Activated T-cell treated with anti-CD3 and anti-CD28 coated beads for 24 hours (primary cell): ENCODE measurements around the gene CDK5RAP1.

Source experiments
- DNase-seq: peaks from one replicate; pipeline ENCODE4 v3.0.0-alpha.2; 2020; ENCODE audit warnings: low read depth

CDK5RAP1 gene

DNA sequence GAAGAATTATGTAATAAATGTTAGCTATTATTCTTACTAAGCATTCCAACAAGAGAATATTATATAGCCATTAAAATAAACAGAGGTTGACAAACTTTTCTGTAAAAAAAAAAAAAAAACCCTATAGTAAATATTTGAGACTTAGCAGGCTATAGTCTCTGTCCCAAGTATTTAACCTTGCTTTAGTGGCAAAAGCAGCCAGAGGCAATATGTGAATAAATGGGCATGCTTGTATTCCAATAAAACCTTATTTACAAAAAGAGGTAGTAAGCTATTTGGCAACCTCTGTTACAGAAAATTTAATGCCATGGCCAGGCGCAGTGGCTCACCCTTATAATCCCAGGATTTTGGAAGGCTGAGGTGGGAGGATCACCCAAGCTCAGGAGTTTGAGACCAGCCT lies 14.6 kb downstream of the CDK5RAP1 start:
- DNase-seq = no peak

DNA sequence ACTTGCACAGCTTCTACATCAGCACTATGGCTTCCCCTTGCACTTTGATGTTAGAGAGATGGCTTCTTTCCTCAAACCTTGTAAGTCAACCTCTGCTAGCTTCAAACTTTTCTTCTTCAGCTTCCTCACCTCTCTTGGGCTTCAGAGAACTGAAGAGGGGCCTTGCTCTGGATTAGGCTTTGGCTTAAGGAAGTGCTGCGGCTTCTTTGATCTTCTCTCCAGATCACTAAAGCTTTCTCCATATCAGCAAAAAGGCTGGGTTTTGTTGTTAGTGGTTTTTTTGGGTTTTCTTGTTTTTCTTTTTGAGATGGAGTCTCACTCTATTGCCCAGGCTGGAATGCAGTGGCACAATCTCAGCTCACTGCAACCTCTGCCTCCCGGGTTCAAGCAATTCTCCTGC lies 24.0 kb downstream of the CDK5RAP1 start:
- no peak for DNase-seq

DNA sequence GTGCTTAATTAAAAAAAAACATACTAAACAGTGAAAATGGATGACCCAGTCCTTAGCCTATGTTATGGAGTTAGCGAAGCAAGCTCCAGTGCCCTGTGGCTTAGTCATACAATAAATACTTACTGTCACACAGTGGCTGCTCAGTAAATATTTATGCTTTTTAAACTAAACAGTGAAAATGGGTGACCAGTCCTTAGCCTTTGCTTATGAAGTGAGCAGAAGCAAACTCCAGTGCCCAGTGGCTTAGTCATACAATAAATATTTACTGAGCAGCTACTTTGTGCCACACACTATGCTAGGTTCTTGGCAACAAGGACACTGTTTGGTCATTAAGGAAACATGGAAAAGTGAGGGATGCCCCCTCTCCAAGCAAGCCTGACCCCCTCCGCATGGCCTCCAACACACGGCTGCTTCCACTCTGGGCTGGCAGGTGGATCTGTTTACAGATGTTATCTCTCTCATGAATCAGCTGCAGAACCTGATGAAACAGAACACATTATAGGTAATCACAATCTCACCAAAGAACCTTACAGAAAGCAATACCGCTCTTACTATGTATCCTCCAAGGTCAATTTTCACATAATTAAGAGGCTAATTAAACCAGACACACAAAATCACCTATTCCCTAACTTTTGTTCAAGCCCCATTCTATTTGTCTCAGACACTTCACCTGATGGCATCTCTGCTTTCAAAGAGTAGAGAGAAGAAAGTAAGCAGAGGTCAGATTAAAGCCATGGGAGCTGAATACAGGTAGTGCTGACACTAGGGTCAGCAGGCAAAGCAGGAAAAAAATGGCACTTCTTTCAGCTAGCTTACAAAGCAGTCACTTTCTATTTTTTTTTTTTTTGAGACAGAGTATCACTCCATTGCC lies 27.3 kb downstream of the CDK5RAP1 start:
- DNase-seq = no peak

DNA sequence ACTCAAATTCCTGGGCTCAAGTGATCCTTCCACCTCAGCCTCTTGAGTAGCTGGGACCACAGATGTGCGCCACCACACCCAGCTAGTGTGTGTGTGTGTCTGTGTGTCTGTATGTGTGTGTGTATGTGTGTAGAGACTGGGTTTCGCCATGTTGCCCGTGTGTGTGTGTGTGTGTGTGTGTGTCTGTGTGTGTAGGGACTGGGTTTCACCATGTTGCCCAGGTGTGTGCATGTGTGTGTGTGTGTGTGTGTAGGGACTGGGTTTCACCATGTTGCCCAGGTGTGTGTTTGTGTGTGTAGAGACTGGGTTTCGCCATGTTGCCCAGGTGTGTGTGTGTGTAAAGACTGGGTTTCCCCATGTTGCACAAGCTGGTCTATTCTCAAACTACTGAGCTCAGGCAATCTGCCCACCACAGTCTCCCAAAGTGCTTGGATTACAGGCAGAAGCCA lies 28.3 kb downstream of the CDK5RAP1 start:
- DNase-seq = no peak

DNA sequence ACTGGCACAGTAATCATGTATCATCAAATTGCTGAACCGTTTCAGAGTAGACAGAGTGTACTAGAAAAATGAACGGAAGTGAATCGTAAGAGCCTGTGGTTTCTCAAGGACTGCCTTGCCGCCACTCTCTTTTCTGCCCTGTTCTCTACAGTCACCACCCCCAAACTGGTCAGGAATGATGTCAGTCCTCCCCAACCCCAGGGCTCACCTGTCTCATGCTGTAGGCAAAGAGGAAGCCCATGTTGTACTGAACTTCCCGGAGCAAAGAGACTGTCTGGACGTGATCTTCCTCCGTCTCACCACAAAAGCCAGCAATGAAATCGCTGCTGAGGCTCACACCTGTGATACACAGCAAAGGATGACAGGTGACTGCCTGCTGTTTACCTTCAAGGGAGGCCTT lies 31.0 kb downstream of the CDK5RAP1 start:
- peak; percentile 4 for DNase-seq

DNA sequence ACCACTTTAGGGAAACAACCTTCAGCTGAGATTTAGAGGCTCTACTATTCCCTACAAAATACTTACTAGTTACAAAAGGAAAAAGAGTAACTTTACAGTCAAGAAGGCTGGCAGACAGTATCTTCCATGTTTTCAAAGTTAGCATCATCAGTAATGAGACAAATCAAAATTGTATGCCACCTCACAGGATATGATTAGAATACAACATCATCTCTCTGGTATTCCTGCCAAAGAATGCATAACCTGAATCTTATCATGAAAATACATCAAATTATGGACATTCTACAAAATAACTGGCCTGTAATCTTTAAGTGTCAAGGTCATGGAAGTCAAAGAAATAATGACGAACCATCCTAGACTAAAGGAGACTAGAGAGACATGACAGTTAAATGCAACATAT lies 38.4 kb downstream of the CDK5RAP1 start:
- DNase-seq = no peak

DNA sequence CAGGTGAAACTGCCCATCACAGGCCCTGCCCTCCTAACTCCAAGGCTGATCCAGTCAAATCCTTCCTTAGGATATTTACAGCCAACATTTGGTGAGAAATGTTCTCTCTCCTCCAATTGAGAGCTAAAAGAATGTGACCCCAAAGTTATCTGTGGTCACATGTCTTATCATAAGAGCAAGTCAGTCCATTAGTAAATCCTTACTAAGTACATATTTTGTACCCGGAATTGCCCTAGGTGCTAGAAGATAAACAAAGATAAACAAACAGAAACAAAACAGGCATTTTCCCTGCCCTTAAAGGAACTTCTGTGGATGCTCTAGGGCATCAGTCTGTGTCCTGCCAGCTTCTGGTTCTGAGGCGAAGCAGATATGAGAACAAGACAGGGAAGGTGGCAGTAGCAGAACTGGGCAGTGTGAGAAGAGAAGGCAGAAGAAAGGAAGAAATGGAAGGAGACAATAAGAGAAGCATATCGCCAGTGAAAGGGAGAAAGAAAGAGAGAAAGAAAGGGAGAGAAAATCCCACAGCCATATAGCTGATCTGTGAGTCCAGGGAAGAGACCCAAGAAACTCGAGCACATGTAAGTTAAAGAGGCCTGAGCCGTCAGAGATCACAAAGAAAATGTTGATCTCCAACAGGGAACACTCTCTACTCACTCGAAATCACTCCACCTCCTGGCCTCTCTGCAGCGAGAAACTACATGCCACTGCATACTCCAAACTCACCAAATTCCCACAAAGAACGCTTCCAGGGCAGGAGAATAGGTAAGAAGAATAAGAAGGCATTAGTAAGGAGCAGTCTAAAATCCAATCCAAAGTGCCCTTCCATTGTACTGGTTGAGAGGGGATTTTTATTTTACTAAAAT lies 41.7 kb downstream of the CDK5RAP1 start:
- DNase-seq = no peak

DNA sequence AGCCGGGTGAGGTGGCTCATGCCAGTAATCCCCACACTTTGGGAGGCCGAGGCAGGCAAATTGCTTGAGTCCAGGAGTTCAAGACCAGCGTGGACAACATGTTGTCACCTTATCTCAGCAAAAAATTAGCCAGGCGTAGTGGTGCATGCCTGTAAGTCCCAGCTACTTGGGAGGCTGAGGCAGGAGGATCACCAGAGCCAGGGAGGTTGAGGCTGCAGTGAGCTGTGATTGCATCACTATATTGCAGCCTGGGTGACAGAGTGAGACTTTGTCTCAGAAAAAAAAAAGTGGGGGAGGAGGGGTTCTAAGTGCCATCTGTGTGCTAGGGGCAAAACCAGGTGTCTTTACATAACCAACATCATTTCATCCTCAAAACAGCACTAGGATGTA lies 48.3 kb downstream of the CDK5RAP1 start:
- DNase-seq = no peak

DNA sequence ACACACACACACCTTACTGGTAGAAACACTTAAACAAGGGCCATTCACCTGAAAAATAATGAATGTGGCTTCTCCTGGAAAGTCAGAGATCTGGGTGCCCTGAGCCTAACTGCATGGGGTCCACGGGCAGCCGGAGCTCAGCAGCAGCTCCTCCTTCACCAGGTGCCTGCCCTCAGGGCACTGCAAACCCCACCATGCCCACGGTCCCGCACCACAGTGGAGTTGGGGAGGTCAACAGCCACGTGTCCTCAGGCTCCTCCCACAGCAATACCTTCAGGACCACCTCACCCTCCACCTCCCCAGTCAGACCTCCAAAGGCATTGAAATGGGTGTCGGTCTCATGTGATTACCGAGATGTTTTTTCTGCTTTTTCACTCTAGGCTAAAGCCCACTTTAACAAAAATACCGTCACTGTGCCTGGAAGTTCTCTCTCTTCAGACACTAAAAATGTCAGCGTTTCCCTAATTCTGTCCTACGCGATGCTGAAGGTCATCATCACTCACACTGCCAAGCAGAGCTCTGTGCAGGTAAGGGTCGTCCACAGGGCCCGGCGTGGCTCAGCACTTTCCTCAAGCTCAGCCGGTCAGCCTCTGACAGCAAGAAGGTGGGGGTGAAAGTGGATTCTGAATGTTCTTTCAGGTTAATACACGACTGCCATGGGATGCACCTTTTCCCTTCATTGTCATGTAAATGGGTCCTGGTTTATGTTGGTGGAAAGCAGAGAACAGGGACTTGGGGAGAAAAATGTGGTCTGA lies 48.9 kb downstream of the CDK5RAP1 start:
- no peak for DNase-seq

DNA sequence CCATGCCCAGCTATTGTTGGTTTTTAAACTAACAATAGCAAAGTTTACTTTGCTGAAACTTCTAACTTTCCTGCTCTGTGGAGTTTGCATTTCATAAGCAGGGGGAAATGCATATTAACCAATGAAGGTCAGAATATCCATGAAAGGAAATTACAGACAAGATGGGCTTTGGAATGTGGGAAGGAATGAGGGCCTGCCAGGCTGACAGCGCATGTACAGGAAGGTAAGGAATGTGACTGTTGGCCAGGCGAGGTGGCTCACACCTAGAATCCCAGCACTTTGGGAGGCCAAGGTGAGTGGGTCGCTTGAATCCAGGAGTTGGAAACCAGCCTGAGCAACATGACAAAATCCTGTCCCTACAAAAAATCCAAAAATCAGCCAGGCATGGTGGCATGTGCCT lies 49.6 kb downstream of the CDK5RAP1 start:
- no peak for DNase-seq

DNA sequence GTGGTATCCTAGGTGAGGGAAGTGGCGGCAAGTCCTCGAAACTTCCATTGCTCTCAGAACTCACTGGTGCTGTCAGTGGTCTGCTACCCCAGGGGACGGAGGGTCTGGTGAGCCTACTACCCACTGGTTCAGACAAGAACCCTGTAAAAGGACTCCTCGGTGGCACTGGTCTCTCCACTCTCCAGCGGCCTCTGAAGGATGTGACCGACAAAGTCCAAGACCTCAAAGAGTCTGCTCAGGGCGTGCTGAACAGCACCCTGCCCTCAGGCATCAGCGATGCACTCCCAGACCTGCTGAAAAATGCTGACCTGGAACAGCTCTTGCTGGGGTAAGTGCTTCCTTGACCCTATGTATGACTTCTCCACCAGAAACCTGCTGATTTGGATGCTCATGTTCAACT lies 51.8 kb downstream of the CDK5RAP1 start:
- DNase-seq = no peak

DNA sequence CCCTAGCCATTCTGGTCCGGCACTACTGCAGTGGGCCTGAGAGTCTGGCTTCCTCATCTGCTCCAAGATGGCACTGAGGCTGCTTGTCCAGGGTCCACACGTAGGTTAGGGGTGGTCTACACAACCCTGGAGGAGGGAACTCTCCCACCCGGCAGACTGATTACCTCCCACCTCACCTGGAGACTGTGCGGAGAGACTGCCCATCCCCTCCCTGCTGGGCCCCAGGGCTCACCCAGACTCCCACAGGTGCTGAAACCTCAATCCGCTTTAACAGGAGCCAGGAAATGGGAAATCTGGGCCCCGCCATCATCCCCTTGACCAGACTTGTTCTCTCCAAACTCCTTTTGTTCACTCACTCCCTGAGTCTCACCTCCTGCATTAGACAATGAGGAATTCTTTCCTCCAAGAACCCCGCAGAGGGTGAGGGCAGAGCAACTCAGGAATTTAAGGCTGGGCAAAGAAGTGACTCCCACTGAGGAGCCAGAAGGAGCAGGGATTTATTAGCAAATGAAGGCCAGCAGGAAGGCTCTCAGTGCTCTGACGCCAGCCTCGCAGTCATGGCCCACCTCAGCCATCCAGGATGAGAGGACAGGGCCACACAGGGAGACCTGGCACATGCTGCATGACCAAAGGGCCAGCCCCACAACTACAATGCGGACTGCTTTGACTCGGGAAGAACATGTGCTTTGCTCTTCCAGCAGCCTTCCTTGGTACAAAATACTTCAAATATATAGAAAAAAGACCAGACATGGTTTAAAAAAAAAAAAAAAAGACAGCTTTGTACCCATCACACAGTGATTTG lies 53.0 kb downstream of the CDK5RAP1 start:
- DNase-seq = no peak

DNA sequence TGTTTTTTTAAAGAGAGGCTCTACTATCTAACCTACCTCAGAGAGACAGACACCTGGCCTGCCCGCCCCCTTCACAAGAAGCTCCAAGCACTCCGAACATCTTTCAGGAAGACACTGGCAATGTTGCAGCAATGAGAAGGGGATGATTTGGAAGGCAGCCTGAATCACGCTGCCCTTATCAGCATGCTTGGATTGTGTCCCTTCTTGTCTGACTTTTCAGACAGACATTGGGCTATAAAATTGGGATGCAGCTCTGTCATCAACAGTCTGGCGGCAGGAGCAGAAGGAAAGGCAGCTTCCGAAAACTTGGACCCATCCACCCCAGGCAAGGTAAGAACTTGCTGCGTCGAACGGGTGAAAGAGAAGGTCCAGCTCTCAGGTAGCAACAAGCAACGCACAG lies 56.0 kb downstream of the CDK5RAP1 start:
- no peak for DNase-seq

DNA sequence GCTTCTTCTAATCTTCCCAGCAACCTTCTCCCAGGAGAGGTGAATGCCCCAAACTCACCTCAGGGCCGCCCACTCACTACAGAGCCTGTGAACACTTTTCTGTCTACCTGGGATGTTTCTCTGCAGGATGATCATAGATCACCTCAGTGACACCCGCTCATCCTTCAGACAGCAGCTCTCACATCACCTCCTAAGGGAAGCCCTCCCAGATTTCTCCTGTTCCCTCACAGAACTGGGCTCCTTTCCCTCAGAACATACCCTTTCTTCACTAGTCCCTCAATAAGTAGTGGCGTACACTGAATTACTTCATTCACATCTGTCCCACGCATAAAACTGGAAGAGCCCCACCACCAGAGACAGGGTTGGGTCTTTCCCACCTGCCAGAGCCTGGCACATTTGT lies 57.8 kb downstream of the CDK5RAP1 start:
- DNase-seq = no peak

DNA sequence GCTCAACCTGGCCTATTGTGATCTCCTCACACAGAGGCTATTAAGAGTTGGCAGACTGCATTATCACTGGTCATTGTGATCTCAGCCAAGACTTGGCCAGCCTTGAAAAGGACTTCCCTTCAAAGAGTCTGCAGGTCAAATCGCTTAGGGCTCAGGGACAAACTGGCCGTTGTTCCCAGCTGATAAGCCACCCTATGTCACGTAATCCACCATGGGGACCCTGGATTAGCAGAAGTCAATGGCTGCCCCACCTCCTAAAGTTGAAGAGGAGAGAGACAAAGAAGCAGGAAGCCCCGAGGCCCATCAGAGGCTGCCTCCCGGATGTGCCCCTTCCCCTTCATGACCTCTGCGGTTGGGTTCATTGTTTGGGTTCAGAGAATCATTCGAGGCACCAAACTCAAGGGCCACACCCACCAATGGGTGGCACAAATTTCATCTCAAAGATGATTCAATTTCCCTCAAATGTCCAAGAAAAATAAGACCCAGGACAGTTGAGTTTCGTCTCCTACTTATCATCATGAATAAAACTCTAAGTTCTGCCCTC lies 61.7 kb downstream of the CDK5RAP1 start:
- DNase-seq = no peak

DNA sequence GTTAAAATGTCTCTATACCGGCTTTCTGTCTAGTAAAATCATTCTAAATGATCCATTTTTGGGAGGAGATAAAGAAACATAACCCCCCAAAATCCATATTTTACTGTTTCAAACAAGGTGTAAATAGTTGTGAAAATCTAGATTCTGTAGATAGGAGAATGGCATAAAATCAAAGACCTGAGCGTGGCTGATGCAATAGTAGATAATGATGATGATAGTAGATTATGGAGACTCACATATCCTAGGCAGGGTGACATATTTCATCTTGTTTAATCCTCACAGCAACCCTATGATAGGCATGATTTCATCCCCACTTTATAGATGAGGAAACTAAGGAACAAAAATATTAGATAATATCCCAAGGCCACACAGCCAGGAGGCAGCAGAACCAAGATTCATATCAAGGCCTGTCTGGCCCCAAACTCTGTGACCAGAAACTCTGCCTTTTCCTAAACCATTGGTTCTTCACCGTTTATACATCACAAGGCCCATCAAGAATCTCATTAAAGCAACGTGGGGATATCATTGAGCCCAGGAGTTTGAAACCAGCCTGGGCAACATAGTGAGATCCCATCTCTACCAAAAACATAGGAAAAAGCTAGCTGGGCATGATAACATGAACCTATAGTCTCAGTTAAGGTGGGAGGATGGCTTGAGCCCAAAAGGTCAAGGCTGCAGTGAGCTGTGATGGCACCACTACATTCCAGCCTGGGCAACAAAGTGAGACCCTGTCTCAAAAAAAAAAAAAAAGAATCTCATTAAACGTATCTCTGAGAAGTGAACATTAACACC lies 62.7 kb downstream of the CDK5RAP1 start:
- no peak for DNase-seq

DNA sequence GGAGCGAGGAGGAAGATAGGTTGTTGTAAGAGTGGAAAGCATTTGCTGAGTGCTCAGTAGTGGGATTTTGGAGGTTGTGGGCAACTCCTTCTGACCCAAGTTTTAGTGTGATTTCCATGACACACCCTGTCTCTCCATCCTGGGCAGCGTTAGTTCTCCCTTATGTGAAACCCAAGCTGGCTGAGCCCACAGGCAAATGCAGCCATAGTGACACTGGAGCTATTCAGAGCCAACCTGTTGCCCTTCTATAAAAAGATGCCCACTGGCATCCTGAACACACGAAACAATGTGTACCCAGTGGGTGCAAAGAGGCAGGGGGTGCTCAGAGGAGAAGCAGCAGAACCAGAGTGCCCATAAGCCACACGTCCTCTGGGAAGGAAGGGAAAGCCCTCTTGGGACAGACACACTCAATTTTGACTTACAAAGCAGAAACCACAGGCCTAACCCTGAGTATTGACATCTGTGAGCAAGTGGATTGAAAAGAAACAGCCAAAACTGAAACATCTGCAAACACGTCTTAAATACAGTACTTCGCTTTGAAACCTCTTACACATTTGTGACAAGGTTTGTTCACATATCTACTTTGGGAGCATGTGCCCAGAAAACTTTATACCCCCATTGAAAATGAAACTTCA lies 63.7 kb downstream of the CDK5RAP1 start:
- no peak for DNase-seq

DNA sequence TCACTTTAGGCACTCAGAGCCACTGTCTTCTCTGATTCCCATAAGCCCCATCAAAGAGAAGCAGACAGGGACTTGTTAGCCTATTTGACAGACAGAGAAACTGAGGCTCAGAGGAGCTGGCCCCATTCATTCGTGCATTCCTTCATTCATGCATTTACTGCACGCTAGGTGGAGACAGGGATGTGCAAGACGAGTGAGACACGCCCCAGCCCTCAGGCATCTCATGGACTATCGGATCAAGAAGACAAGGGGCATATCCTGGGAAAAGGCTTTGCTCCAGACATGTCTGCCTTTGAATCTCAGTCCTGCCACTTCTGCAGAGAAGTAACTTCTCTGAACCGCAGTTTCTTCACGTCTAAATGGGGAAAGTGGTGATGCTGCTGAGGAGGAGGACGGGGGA lies 64.2 kb downstream of the CDK5RAP1 start:
- no peak for DNase-seq

DNA sequence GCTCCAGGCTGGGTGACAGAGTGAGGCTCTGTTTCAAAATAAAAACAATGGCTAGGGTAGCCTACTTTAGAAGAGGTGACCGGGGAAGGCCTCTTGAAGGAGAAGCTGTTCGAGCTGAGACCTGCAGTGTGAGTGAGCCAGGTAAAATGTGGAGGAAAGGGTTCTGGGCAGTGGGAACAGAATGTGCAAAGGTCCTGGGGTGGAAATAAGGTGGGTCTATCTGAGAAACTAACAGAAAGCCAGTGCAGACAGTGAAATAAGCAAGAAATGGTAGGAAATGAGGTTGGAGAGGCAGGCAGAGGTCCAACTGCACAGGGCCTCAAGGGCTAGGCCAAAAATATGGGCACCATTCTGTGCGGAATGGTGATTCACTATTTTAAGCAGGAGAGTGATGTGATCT lies 64.9 kb downstream of the CDK5RAP1 start:
- no peak for DNase-seq

DNA sequence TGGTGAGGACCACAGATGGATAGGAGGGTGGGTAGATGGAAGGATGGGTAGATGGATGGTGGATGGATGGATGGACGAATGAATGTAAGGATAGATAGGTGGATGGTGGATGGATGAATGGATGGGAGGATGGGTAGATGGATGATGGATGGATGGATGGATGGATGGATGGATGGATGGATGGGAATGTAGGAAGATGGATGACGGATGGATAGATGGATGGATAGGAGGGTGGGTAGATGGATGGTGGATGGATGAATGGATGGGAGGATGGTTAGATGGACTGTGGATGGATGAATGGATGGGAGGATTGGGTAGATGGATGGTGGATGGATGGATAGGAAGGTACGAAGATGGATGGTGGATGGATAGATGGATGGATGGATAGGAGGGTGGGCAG lies 67.2 kb downstream of the CDK5RAP1 start:
- no peak for DNase-seq
